Mammary epithelial cell (primary cell): Measurements from ENCODE around the gene KBTBD4.

ENCODE experiments used
- EZH2 ChIP-seq: IDR thresholded peaks from 2 replicates; pipeline ENCODE4 v1.6.1; 2012; ENCODE audit warnings: low read length, inconsistent platforms, borderline replicate concordance
- TF ChIP-seq, protein P1 (sequence below), 2 donors: IDR thresholded peaks in 1 of 2; conservative IDR thresholded peaks in 1 of 2; 2 replicates each; pipeline ENCODE4 v1.5.1; 2011 to 2012; ENCODE audit warnings: inconsistent platforms in 2 of 2, low read length in 2 of 2, mild to moderate bottlenecking in 2 of 2, control low read depth in 1 of 2, low read depth in 1 of 2; ENCODE audit not compliant: insufficient read depth in 1 of 2; ENCODE audit errors: extremely low read depth in 1 of 2

DNA sequence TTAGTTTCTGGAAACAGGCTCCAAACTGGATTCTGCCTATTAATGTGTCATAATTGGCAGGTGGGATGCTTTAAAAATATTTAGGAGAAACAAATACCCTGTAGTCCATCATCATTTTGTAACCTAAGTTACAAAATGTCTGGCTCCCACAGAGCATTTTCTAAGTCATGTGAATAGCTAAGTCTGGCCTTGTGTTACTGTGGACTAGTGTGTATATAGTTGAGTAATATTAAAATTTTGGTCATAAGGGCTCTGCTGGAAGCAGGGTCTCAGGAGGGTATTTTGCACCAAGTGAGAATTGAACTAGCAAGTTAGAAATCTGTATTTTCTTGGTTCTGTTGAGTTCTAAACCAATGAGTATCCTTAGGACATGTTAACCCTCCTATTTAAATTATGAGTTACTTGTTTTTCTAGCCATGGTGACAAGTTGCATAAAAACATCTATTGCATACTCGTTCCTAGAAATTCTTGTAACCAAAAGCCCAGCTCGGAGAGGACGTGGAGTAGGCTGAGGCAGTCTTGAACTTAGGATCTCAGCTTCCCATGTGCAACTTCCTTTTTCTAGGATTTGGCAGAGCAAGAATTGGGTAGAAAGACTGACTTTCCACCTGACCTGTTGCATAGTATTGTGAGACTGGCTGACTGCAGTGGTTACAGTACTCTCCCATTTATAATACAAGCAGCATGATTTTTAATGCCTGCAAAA, 8.0 kb downstream of the KBTBD4 start:
- TF ChIP-seq, protein P1, sequence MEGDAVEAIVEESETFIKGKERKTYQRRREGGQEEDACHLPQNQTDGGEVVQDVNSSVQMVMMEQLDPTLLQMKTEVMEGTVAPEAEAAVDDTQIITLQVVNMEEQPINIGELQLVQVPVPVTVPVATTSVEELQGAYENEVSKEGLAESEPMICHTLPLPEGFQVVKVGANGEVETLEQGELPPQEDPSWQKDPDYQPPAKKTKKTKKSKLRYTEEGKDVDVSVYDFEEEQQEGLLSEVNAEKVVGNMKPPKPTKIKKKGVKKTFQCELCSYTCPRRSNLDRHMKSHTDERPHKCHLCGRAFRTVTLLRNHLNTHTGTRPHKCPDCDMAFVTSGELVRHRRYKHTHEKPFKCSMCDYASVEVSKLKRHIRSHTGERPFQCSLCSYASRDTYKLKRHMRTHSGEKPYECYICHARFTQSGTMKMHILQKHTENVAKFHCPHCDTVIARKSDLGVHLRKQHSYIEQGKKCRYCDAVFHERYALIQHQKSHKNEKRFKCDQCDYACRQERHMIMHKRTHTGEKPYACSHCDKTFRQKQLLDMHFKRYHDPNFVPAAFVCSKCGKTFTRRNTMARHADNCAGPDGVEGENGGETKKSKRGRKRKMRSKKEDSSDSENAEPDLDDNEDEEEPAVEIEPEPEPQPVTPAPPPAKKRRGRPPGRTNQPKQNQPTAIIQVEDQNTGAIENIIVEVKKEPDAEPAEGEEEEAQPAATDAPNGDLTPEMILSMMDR (conservative IDR thresholded peaks at IDR 0.05 in 1 of 2, IDR thresholded peaks at IDR 0.05 in 1 of 2; ENCODE audit: extremely low read depth in 1 of 2, insufficient read depth in 1 of 2, low read depth in 1 of 2, low read length in 2 of 2): no peak
- no peak for TF ChIP-seq EZH2
